A549 (cell line): ENCODE results near the gene ITGA2. TPM values are rescaled to one million over a fixed set of nuclear protein-coding genes. Genes with fewer than 3 reads are reported as not detected.

Experiments used
- ATAC-seq, 2 experiments: fragments of 200-7000 bp in 1 of 2; fragments of >200 bp in 1 of 2; cut with Nextera tagmentation in 1 of 2; cut with Tn5 transposase in 1 of 2; 3 replicates each; pipeline versions ENCODE4 v1.8.0 to v1.9.1; 2018 to 2020; ENCODE audit warnings: mild to moderate bottlenecking in 1 of 2, moderate library complexity in 1 of 2
- CTCF ChIA-PET: fragments of 300-600 bp; sonication (Branson Sonifier 250); formaldehyde crosslinking; extraction: SDS; loops from one replicate; lab custom pipeline; 2021; ENCODE audit warnings: antibody characterized with exemption, inconsistent platforms; lab: Yijun Ruan, JAX
- POLR2A ChIA-PET: fragments of 350-600 bp; formaldehyde crosslinking; extraction: SDS; loops from one replicate; lab custom pipeline; 2021; ENCODE audit warnings: antibody characterized with exemption, inconsistent platforms; lab: Yijun Ruan, JAX
- DNase-seq, 2 experiments: peaks; one replicate each; pipeline versions ENCODE4 v3.0.0 to v3.0.0-alpha.2; 2011 to 2016; ENCODE audit warnings: low read depth in 1 of 2, low spot score in 1 of 2
- FAIRE-seq: peaks from 2 replicates; lab custom pipeline; 2011; peaks lifted over from hg19 to GRCh38; lab: Jason Lieb, UNC
- H3K27ac ChIP-seq, 2 experiments: fragments of >200 bp; sonication (Bioruptor Twin); formaldehyde crosslinking; 3 replicates each; pipeline ENCODE4 v1.5.1; 2016 to 2017
- H3K4me1 ChIP-seq: fragments of >200 bp; sonication (Bioruptor Twin); formaldehyde crosslinking; 3 replicates; pipeline ENCODE4 v1.6.1; 2016
- H3K4me2 ChIP-seq: fragments of >200 bp; sonication (Bioruptor Twin); formaldehyde crosslinking; 3 replicates; pipeline ENCODE4 v1.6.1; 2016
- H3K4me3 ChIP-seq: fragments of >200 bp; sonication (Bioruptor Twin); formaldehyde crosslinking; 3 replicates; pipeline ENCODE4 v1.5.1; 2016
- H3K9me3 ChIP-seq: fragments of >200 bp; sonication (Bioruptor Twin); formaldehyde crosslinking; 3 replicates; pipeline ENCODE4 v1.6.1; 2016
- BHLHE40 ChIP-seq: IDR thresholded peaks from 2 replicates; pipeline ENCODE4 v1.6.1; 2012; ENCODE audit warnings: low read depth, low read length, inconsistent platforms
- CEBPB ChIP-seq, 2 experiments: fragments of >200 bp in 1 of 2; sonication (Bioruptor Twin) in 1 of 2; formaldehyde crosslinking in 1 of 2; IDR thresholded peaks; 2 replicates each; pipeline ENCODE4 v1.6.1; 2012 to 2016
- CTCF ChIP-seq: fragments of >200 bp; sonication (Bioruptor Twin); formaldehyde crosslinking; IDR thresholded peaks from 3 replicates; pipeline ENCODE4 v1.5.1; 2016
- FOSB ChIP-seq: fragments of 250-450 bp; sonication (Bioruptor Pico); IDR thresholded peaks from 2 replicates; pipeline ENCODE4 v1.5.0; 2020; ENCODE audit warnings: mild to moderate bottlenecking, moderate library complexity
- FOSL2 ChIP-seq, 2 experiments: fragments of 450-650 bp in 1 of 2; fragments of >200 bp in 1 of 2; sonication (Bioruptor Twin) in 1 of 2; formaldehyde crosslinking; IDR thresholded peaks; 2 replicates each; pipeline versions ENCODE4 v1.5.0 to v1.6.1; 2016 to 2020; ENCODE audit warnings: mild to moderate bottlenecking in 1 of 2, moderate library complexity in 1 of 2
- FOXS1 ChIP-seq: fragments of 250-450 bp; sonication (Bioruptor Pico); IDR thresholded peaks from 2 replicates; pipeline ENCODE4 v1.5.0; 2020; ENCODE audit warnings: mild to moderate bottlenecking, moderate library complexity
- HEYL ChIP-seq: fragments of 250-450 bp; sonication (Bioruptor Pico); IDR thresholded peaks from 2 replicates; pipeline ENCODE4 v1.8.0; 2021; ENCODE audit warnings: mild to moderate bottlenecking, moderate library complexity
- HOXB13 ChIP-seq: fragments of 250-450 bp; sonication (Bioruptor Pico); IDR thresholded peaks from 2 replicates; pipeline ENCODE4 v1.5.0; 2020; ENCODE audit warnings: low read depth, mild to moderate bottlenecking, moderate library complexity
- HOXB5 ChIP-seq: fragments of 250-450 bp; sonication (Bioruptor Pico); IDR thresholded peaks from 2 replicates; pipeline ENCODE4 v1.5.0; 2020; ENCODE audit warnings: mild to moderate bottlenecking, moderate library complexity
- JUN ChIP-seq, 2 experiments: fragments of >200 bp; sonication (Bioruptor Twin); formaldehyde crosslinking; IDR thresholded peaks; 2 replicates in 1 of 2; 3 replicates in 1 of 2; pipeline ENCODE4 v1.6.1; 2016 to 2017
- KDM5A ChIP-seq: fragments of 200-600 bp; sonication (generic); IDR thresholded peaks from 2 replicates; pipeline ENCODE4 v1.6.1; 2016; ENCODE audit warnings: antibody characterized with exemption, mild to moderate bottlenecking
- MAFK ChIP-seq: fragments of 450-650 bp; IDR thresholded peaks from 2 replicates; pipeline ENCODE4 v1.6.1; 2014; ENCODE audit not compliant: partially characterized antibody
- MYC ChIP-seq: IDR thresholded peaks from 2 replicates; pipeline ENCODE4 v1.6.1; 2012; ENCODE audit warnings: mild to moderate bottlenecking, inconsistent platforms, low read length, improper control_type of control experiment, borderline replicate concordance
- POLR2AphosphoS2 ChIP-seq: conservative IDR thresholded peaks from 2 replicates; pipeline ENCODE4 v1.6.1; 2012; ENCODE audit warnings: low read length, improper control_type of control experiment, inconsistent platforms
- RAD21 ChIP-seq, 2 experiments: fragments of >200 bp in 1 of 2; sonication (Bioruptor Twin) in 1 of 2; formaldehyde crosslinking in 1 of 2; IDR thresholded peaks in 1 of 2; conservative IDR thresholded peaks in 1 of 2; 2 replicates in 1 of 2; 3 replicates in 1 of 2; pipeline ENCODE4 v1.6.1; 2012 to 2018; ENCODE audit warnings: inconsistent platforms in 1 of 2
- RARB ChIP-seq: fragments of 250-450 bp; sonication (Bioruptor Pico); IDR thresholded peaks from 2 replicates; pipeline ENCODE4 v1.8.0; 2021; ENCODE audit warnings: mild to moderate bottlenecking, moderate library complexity
- RCOR1 ChIP-seq: fragments of 150-350 bp; IDR thresholded peaks from 2 replicates; pipeline ENCODE4 v1.6.1; 2014; ENCODE audit warnings: antibody characterized with exemption, low read length, low read depth
- SMC3 ChIP-seq: fragments of >200 bp; sonication (Bioruptor Twin); formaldehyde crosslinking; IDR thresholded peaks from 3 replicates; pipeline ENCODE4 v1.6.1; 2018; ENCODE audit warnings: inconsistent platforms
- WGBS: methylation state at CpG from one replicate; pipeline ENCODE4 v1.1.6; 2017; ENCODE audit errors: missing lambda C conversion rate; 5-methylcytosine and 5-hydroxymethylcytosine counted together
- polyA plus RNA-seq, 4 experiments: library from polyadenylated mRNA; depleted of rRNA in 3 of 4; stranded (reverse); fragments of >200 nt; fragmentation: RNase III in 1 of 4; extraction: RNeasy Plus Mini Kit Qiagen cat#74134 plus additional on column Dnase treatment in 1 of 4; gene quantifications; 2 replicates in 3 of 4; 3 replicates in 1 of 4; pipeline ENCODE4 v1.2.3, GENCODE V29; 2011 to 2017
- TF ChIP-seq, protein P1 (sequence below): fragments of 250-450 bp; sonication (Bioruptor Pico); IDR thresholded peaks from 2 replicates; pipeline ENCODE4 v1.5.0; 2021; ENCODE audit warnings: mild to moderate bottlenecking, moderate library complexity, borderline replicate concordance
- TF ChIP-seq, protein P2 (sequence below): fragments of 200-600 bp; sonication (generic); IDR thresholded peaks from 2 replicates; pipeline ENCODE4 v1.6.1; 2016; ENCODE audit warnings: antibody characterized with exemption, mild to moderate bottlenecking, moderate library complexity
- TF ChIP-seq, protein P3 (sequence below): fragments of 150-350 bp; IDR thresholded peaks from 2 replicates; pipeline ENCODE4 v1.6.1; 2014; ENCODE audit warnings: low read depth, mild to moderate bottlenecking, low read length
- TF ChIP-seq, protein P4 (sequence below): IDR thresholded peaks from 2 replicates; pipeline ENCODE4 v1.6.1; 2012

ITGA2 gene
- polyA plus RNA-seq, 2 of the 4 experiments (the other 2 are of a cell fraction): 8.5 to 28.0 TPM

GRCh38 chr5:52988335-52989024 is 672 bp upstream of the ITGA2 start:
- ChIA-PET POLR2A (interaction anchor here (0.6 to 4.4 kb wide), 8 partner anchors 11 to 189 kb away, joined by 3 to 25 read pairs (median 4); no protein-coding TSS in a partner anchor), CTCF (interaction anchor here (0.8 to 5.3 kb wide), 7 partner anchors 10 to 107 kb away, joined by 3 to 61 read pairs (median 6); no protein-coding TSS in a partner anchor)
- DNase-seq (peak in 1 of 2 experiments; percentile 10), FAIRE-seq (no peak), ATAC-seq (0 out of 6 replicates have a peak, but pooled peaks of 1 of the 2 experiments have one; percentile 1)
- Histone ChIP-seq H3K4me1 (peaks cover 29% of the 10 kb centered on the region), H3K27ac (peak overlapping the region; percentile 82 to 94), H3K4me2 (peak overlapping the region; percentile 81), H3K4me3 (peak overlapping the region; percentile 75), H3K9me3 (no peaks in the 10 kb centered on the region)
- 12% methylated on average over 7 of the region's 16 CpGs for WGBS
- TF ChIP-seq RARB (CRISPR knock-in tag): no peak
- no peak for TF ChIP-seq FOXS1 (CRISPR knock-in tag)
- no peak for TF ChIP-seq RCOR1
- no peak for TF ChIP-seq RAD21 (conservative IDR thresholded peaks at IDR 0.05 in 1 of 2, IDR thresholded peaks at IDR 0.05 in 1 of 2)
- TF ChIP-seq HEYL (CRISPR knock-in tag): no peak
- no peak for TF ChIP-seq MAFK
- TF ChIP-seq JUN (IDR thresholded peaks at IDR 0.05): no peak
- TF ChIP-seq POLR2AphosphoS2: no peak
- TF ChIP-seq CEBPB (IDR thresholded peaks at IDR 0.05): no peak
- no peak for TF ChIP-seq FOSB (CRISPR knock-in tag)
- TF ChIP-seq, protein P1, sequence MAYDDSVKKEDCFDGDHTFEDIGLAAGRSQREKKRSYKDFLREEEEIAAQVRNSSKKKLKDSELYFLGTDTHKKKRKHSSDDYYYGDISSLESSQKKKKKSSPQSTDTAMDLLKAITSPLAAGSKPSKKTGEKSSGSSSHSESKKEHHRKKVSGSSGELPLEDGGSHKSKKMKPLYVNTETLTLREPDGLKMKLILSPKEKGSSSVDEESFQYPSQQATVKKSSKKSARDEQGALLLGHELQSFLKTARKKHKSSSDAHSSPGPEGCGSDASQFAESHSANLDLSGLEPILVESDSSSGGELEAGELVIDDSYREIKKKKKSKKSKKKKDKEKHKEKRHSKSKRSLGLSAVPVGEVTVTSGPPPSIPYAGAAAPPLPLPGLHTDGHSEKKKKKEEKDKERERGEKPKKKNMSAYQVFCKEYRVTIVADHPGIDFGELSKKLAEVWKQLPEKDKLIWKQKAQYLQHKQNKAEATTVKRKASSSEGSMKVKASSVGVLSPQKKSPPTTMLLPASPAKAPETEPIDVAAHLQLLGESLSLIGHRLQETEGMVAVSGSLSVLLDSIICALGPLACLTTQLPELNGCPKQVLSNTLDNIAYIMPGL (CRISPR knock-in tag): no peak
- TF ChIP-seq FOSL2 (IDR thresholded peaks at IDR 0.05): no peak
- no peak for TF ChIP-seq FOSL2 (CRISPR knock-in tag; IDR thresholded peaks at IDR 0.05)
- no peak for TF ChIP-seq BHLHE40
- TF ChIP-seq, protein P2, sequence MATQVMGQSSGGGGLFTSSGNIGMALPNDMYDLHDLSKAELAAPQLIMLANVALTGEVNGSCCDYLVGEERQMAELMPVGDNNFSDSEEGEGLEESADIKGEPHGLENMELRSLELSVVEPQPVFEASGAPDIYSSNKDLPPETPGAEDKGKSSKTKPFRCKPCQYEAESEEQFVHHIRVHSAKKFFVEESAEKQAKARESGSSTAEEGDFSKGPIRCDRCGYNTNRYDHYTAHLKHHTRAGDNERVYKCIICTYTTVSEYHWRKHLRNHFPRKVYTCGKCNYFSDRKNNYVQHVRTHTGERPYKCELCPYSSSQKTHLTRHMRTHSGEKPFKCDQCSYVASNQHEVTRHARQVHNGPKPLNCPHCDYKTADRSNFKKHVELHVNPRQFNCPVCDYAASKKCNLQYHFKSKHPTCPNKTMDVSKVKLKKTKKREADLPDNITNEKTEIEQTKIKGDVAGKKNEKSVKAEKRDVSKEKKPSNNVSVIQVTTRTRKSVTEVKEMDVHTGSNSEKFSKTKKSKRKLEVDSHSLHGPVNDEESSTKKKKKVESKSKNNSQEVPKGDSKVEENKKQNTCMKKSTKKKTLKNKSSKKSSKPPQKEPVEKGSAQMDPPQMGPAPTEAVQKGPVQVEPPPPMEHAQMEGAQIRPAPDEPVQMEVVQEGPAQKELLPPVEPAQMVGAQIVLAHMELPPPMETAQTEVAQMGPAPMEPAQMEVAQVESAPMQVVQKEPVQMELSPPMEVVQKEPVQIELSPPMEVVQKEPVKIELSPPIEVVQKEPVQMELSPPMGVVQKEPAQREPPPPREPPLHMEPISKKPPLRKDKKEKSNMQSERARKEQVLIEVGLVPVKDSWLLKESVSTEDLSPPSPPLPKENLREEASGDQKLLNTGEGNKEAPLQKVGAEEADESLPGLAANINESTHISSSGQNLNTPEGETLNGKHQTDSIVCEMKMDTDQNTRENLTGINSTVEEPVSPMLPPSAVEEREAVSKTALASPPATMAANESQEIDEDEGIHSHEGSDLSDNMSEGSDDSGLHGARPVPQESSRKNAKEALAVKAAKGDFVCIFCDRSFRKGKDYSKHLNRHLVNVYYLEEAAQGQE: no peak
- TF ChIP-seq, protein P3, sequence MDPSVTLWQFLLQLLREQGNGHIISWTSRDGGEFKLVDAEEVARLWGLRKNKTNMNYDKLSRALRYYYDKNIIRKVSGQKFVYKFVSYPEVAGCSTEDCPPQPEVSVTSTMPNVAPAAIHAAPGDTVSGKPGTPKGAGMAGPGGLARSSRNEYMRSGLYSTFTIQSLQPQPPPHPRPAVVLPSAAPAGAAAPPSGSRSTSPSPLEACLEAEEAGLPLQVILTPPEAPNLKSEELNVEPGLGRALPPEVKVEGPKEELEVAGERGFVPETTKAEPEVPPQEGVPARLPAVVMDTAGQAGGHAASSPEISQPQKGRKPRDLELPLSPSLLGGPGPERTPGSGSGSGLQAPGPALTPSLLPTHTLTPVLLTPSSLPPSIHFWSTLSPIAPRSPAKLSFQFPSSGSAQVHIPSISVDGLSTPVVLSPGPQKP: no peak

DNA sequence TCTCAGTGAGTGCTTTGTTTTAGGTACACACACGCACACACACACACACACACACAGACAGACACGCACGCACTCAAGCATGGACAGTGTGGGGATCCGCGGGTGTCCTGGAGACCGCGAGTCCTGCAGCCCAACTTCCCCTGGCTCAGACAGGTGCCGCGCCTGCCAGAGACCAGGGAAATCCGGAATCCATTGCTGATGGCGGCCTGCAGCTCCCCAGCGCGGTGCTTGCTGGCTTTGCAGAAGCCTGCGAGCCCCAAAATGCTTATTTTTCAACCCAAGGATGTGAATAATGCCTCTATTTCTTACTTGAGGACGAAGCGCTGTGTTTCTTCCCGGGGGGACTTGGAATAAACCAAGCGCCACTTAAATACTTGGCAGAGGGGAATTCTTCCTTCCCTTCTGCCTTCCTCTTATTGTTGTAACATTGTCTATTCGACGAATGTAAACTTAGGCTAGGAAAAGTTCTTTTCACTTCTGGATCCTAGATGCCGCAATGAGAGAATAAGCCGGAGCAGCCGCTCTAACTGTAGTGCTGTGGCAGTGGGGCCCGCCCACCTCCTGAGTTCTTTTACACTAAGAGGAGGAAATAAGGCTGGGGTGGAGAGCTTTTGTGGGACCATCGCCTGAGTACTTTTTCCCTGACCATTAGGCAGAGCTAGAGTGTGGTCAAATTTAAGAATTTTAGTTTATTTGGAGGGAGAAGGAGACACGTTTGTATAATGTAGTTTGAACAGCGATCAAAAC is 802 bp downstream of the ITGA2 start:
- Histone ChIP-seq H3K4me2 (peak overlapping the region; percentile 81), H3K27ac (peak overlapping the region; percentile 82 to 94), H3K9me3 (no peaks in the 10 kb centered on the region), H3K4me1 (peaks cover 29% of the 10 kb centered on the region), H3K4me3 (peak overlapping the region; percentile 75)
- DNase-seq: peak in 1 of 2 experiments; percentile 31
- TF ChIP-seq, protein P4, sequence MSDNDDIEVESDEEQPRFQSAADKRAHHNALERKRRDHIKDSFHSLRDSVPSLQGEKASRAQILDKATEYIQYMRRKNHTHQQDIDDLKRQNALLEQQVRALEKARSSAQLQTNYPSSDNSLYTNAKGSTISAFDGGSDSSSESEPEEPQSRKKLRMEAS: 0 out of 2 replicates have a peak, but pooled peaks have one; percentile 32
- peak; percentile 48; the same call in 1 of the 3 replicates for TF ChIP-seq SMC3
- peak; percentile 45 for TF ChIP-seq CTCF
- TF ChIP-seq HOXB13 (CRISPR knock-in tag): no peak
- peak; percentile 41 to 57 for TF ChIP-seq RAD21 (conservative IDR thresholded peaks at IDR 0.05 in 1 of 2, IDR thresholded peaks at IDR 0.05 in 1 of 2)
- TF ChIP-seq MYC: peak; percentile 7; the same call in 1 of the 2 replicates
- peak; percentile 83 for TF ChIP-seq KDM5A
- no peak for TF ChIP-seq HOXB5 (CRISPR knock-in tag)
- ChIA-PET CTCF (interaction anchor here (0.7 to 5.3 kb wide), 14 partner anchors 9 to 127 kb away, joined by 3 to 61 read pairs (median 4); no protein-coding TSS in a partner anchor), POLR2A (interaction anchor here (0.6 to 4.4 kb wide), 10 partner anchors 12 to 190 kb away, joined by 3 to 25 read pairs (median 3); partner anchors contain the start of gene MOCS2)
- WGBS: 3% methylated on average over 27 of the region's 27 CpGs
- no peak for FAIRE-seq
- ATAC-seq: peak; percentile 75 to 76
